Heart left ventricle (tissue), 16 donors: ENCODE results near the gene MIB1. TPM values are rescaled to one million over a fixed set of nuclear protein-coding genes. Genes with fewer than 3 reads are reported as not detected.

Experiments
- ATAC-seq, 4 donors: fragments of 200-7000 bp; cut with Tn5 transposase; one replicate each; pipeline ENCODE4 v1.9.1; 2020 to 2022; ENCODE audit warnings: moderate library complexity in 4 of 4, mild to moderate bottlenecking in 3 of 4, moderate number of reproducible peaks in 1 of 4
- DNase-seq, 5 donors: peaks; one replicate each; pipeline ENCODE4 v3.0.0-alpha.2; 2020
- H3K27ac ChIP-seq, 12 donors: fragments of 200-600 bp; sonication (generic) in 4 of 12; one replicate each; pipeline versions ENCODE4 v1.5.0 to v1.8.0; 2016 to 2022; ENCODE audit warnings: mild to moderate bottlenecking in 2 of 12
- H3K27me3 ChIP-seq, 9 donors: fragments of 200-600 bp; sonication (generic) in 2 of 9; one replicate each; pipeline versions ENCODE4 v1.5.1 to v1.8.0; 2016 to 2022; ENCODE audit warnings: mild to moderate bottlenecking in 3 of 9
- H3K36me3 ChIP-seq, 9 donors: fragments of 200-600 bp; sonication (generic) in 2 of 9; one replicate each; pipeline versions ENCODE4 v1.5.0 to v1.8.0; 2018 to 2022; ENCODE audit warnings: mild to moderate bottlenecking in 2 of 9
- H3K4me1 ChIP-seq, 12 donors: fragments of 200-600 bp; sonication (generic) in 4 of 12; one replicate each; pipeline versions ENCODE4 v1.5.0 to v1.8.0; 2016 to 2022; ENCODE audit warnings: mild to moderate bottlenecking in 3 of 12
- H3K4me3 ChIP-seq, 12 donors: fragments of 200-600 bp; sonication (generic) in 4 of 12; one replicate each; pipeline versions ENCODE4 v1.5.0 to v1.8.0; 2017 to 2022; ENCODE audit warnings: mild to moderate bottlenecking in 9 of 12, moderate library complexity in 4 of 12
- H3K9me3 ChIP-seq, 12 donors: fragments of 200-600 bp; sonication (generic) in 4 of 12; one replicate each; pipeline versions ENCODE4 v1.5.0 to v1.8.0; 2016 to 2022; ENCODE audit warnings: mild to moderate bottlenecking in 1 of 12
- POLR2A ChIP-seq, 2 donors: fragments of 450-650 bp; IDR thresholded peaks; one replicate each; pipeline ENCODE4 v1.6.1; 2017; ENCODE audit warnings: antibody characterized with exemption in 2 of 2, mild to moderate bottlenecking in 2 of 2, moderate library complexity in 2 of 2
- WGBS, 4 donors: extraction: QIAGEN DNeasy Blood & Tissue Kit in 2 of 4; methylation state at CpG; one replicate each; pipeline versions ENCODE4 v1.1.5 to v1.1.7; 2013 to 2018; 5-methylcytosine and 5-hydroxymethylcytosine counted together
- intact Hi-C, 10 donors: fragments of 100-400 bp; cut with DNase I; formaldehyde crosslinking; loops; one replicate each; pipeline versions ENCODE4 v1.11.1 to v1.14.2; 2022
- polyA plus RNA-seq, 2 donors: library from polyadenylated mRNA; stranded (reverse); fragments of 200-250 nt; gene quantifications; one replicate each; pipeline ENCODE4 v1.2.3, GENCODE V29; 2013
- total RNA-seq, 9 donors: library from RNA; depleted of rRNA in 2 of 9; stranded (reverse); fragments of >200 nt in 2 of 9; fragmentation: NEBNext Ultra II Directional in 3 of 9; extraction: Animal tissue kit (Norgen Biotek cat#: 25700) in 3 of 9; gene quantifications; one replicate each; pipeline versions ENCODE4 v1.1.0 to v1.2.4, GENCODE V29; 2016 to 2023
- TF ChIP-seq, protein P1 (sequence below), 12 donors: fragments of 200-600 bp; sonication (generic) in 4 of 12; IDR thresholded peaks; one replicate each; pipeline versions ENCODE4 v1.5.0 to v1.8.0; 2018 to 2022; ENCODE audit warnings: antibody characterized with exemption in 12 of 12, mild to moderate bottlenecking in 5 of 12
- donor health status: ischemic (EF 13 %, LVEDD 7.1; RV severe dilation, severe dysfunction).
- donor health status: healthy with polysubstance abuse.
- donor health status: DM: no; HTN: yes; CAD: no.
- donor health status: DM: no; HTN: no; CAD: no.
- donor health status: ischemic (EF 25% LVEDD 6.9; RV normal size, moderate dysfunction).
- donor health status: ischemic (EF 25% LVEDD 5.7; RV mildly dilated, moderate dysfunction).
- donor health status: healthy.
- donor health status: DM: yes; HTN: yes; CAD: no.
- donor health status: ischemic (EF 35%, LVEDD 5.7; RV mildly dilated, moderate dysfunction).
- donor health status: nonischemic (EF 11% LVEDD 7.7; RV severe dilation, severe dysfunction).
- donor health status: DM: yes; HTN: yes; CAD: no.
- donor health status: PGD.
- donor health status: ischemic (EF 29% LVEDD 5.4; RV normal size, mild dysfunction).
- donor health status: nonischemic (EF 23%, LVEDD 6.1; RV moderate dilation, normal function).

The MIB1 gene
- total and polyA plus RNA-seq, 11 donors, result 2.5 to 33.4 (median 19.5) TPM

DNA sequence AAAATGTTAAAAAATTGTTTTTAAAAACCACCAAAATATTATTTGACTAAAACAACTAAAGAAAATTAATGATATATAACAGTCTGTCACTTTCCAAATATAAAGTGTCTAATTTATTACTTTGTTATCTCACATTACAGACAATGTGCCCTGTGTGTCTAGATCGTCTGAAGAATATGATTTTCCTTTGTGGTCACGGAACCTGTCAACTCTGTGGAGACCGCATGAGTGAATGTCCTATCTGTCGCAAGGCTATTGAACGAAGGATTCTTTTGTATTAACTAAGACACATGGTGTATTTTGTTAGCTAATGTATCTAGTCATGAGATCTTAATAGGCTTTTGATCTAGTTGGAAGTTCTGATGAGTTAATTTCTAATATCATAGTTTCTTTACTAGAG, 123.8 kb downstream of the MIB1 start:
- Histone ChIP-seq H3K4me3 (no peak overlapping the region), H3K27me3 (no peaks in the 10 kb centered on the region), H3K27ac (no peak overlapping the region), H3K9me3 (no peaks in the 10 kb centered on the region), H3K4me1 (no peaks in the 10 kb centered on the region), H3K36me3 (peaks cover 0 to 84% (median 67%) of the 10 kb centered on the region in 9 donors)
- DNase-seq, result no peak
- ATAC-seq, result no peak
- intact Hi-C loops, result no loop called here
- 94 to 98% (median 96%) methylated on average over 5 of the region's 5 CpGs for WGBS, 4 donors
- no peak for TF ChIP-seq POLR2A (IDR thresholded peaks at IDR 0.05)
- TF ChIP-seq, protein P1, sequence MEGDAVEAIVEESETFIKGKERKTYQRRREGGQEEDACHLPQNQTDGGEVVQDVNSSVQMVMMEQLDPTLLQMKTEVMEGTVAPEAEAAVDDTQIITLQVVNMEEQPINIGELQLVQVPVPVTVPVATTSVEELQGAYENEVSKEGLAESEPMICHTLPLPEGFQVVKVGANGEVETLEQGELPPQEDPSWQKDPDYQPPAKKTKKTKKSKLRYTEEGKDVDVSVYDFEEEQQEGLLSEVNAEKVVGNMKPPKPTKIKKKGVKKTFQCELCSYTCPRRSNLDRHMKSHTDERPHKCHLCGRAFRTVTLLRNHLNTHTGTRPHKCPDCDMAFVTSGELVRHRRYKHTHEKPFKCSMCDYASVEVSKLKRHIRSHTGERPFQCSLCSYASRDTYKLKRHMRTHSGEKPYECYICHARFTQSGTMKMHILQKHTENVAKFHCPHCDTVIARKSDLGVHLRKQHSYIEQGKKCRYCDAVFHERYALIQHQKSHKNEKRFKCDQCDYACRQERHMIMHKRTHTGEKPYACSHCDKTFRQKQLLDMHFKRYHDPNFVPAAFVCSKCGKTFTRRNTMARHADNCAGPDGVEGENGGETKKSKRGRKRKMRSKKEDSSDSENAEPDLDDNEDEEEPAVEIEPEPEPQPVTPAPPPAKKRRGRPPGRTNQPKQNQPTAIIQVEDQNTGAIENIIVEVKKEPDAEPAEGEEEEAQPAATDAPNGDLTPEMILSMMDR (IDR thresholded peaks at IDR 0.05), result no peak

DNA sequence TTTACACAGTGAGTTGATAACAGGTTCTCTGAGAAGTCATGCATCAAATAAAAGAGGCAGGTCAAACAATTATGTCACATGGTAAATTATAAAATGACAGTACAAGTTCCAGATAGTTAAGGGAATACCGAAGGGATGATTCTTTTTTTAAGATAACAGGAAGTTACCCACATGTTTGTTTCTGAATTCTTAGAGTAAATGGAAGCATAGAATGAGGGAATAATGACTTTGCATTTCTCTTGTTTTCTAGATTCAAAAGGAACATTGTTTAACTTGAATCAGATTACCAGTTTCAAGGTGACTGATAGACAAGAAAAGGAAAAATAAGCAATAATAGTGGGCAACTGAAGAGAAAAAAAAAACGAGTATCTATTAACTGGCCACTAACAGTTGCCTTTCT, 124.5 kb downstream of the MIB1 start:
- H3K27me3 ChIP-seq, result no peaks in the 10 kb centered on the region
- TF ChIP-seq, protein P1 (IDR thresholded peaks at IDR 0.05), result no peak
- no peak for TF ChIP-seq POLR2A (IDR thresholded peaks at IDR 0.05)
- no peak overlapping the region for H3K4me3 ChIP-seq
- ATAC-seq, result no peak
- peaks cover 0 to 77% (median 61%) of the 10 kb centered on the region in 9 donors for H3K36me3 ChIP-seq
- H3K27ac ChIP-seq, result no peak overlapping the region
- WGBS, 4 donors, result 75 to 84% (median 79%) methylated on average over 2 of the region's 2 CpGs
- no peaks in the 10 kb centered on the region for H3K9me3 ChIP-seq
- no peaks in the 10 kb centered on the region for H3K4me1 ChIP-seq
- intact Hi-C loops, result no loop called here
- no peak for DNase-seq

DNA sequence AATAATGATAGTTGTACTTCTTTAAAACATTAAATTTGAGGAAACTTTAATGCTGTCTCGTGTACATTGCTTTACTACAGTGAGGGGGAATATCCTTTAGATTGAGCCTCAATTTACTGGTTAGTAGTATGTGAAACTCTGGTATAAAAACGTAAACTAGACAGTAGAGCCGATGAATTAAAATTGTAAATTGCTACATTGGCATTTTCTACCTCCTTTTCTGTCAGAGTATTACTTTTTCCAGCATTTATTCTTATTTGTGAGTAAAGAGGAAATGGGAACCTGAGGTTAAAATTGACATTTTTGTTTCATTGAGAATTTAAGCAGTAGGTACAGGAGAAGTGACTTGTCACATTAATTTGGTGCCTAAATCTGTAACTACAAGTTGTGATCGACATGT, 128.2 kb downstream of the MIB1 start:
- no peak for DNase-seq
- 91 to 95% (median 95%) methylated on average over 4 of the region's 4 CpGs for WGBS, 4 donors
- intact Hi-C loops, result no loop called here

DNA sequence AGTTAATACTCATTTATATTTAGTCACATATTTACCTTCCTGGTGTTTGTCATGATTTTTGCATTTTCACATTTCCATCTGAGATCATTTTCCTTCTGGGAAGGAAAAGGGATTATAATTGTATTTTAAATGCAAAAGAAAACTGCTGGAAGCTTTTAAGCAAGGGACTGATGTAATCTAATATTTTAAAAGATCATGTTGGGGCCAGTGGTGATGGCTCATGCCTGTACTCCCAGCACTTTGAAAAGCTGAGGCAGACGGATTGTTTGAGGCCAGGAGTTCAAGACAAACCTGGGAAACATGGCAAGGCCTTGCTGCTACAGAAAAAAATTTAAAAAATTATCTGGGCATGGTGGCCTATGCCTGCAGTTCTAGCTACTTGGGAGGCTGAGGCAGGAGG, 149.0 kb downstream of the MIB1 start:
- ATAC-seq (no peak), DNase-seq (no peak)
- no peaks in the 10 kb centered on the region for H3K36me3 ChIP-seq
- H3K9me3 ChIP-seq, result peaks cover 0 to 6% (median 0%) of the 10 kb centered on the region in 12 donors
- H3K4me3 ChIP-seq, result no peak overlapping the region
- 64 to 68% (median 66%) methylated on average over 1 of the region's 1 CpG for whole genome bisulfite sequencing, 4 donors
- TF ChIP-seq POLR2A (IDR thresholded peaks at IDR 0.05), result no peak
- TF ChIP-seq, protein P1 (IDR thresholded peaks at IDR 0.05), result no peak
- H3K27ac ChIP-seq, result no peak overlapping the region
- intact Hi-C loops, result no loop called here
- no peaks in the 10 kb centered on the region for H3K4me1 ChIP-seq
- no peaks in the 10 kb centered on the region for H3K27me3 ChIP-seq

More for the DNA sequence above, 128.2 kb downstream of the MIB1 start:
- TF ChIP-seq, protein P1 (IDR thresholded peaks at IDR 0.05), result no peak
- Histone ChIP-seq H3K4me3 (no peak overlapping the region), H3K27ac (no peak overlapping the region), H3K36me3 (peaks cover 0 to 43% (median 27%) of the 10 kb centered on the region in 9 donors), H3K27me3 (no peaks in the 10 kb centered on the region), H3K9me3 (peaks cover 0 to 7% (median 0%) of the 10 kb centered on the region in 12 donors), H3K4me1 (no peaks in the 10 kb centered on the region)
- no peak for ATAC-seq
